PC-9 (cell line): ENCODE measurements around the gene PPP1R15B. TPM values are rescaled to one million over a fixed set of nuclear protein-coding genes. Genes with fewer than 3 reads are reported as not detected.

Source experiments
- BruUV-seq: library from RNA; stranded (reverse); fragments of 400-500 nt; replicated peaks from 2 replicates; lab custom pipeline; 2021; lab: Mats Ljungman, UMichigan
- CTCF ChIA-PET: fragments of 300-600 bp; sonication (Branson Sonifier 250); formaldehyde crosslinking; loops from one replicate; lab custom pipeline; 2022; ENCODE audit warnings: antibody characterized with exemption; lab: Charles Lee
- POLR2A ChIA-PET: fragments of 300-600 bp; sonication (Branson Sonifier 250); formaldehyde crosslinking; loops from one replicate; lab custom pipeline; 2022; ENCODE audit warnings: antibody characterized with exemption; ENCODE audit not compliant: unreplicated experiment; lab: Charles Lee
- DNase-seq, 2 experiments: peaks; one replicate each; pipeline versions ENCODE4 v3.0.0 to v3.0.0-alpha.2; 2015 to 2022; ENCODE audit warnings: mixed read lengths in 1 of 2
- H2AFZ ChIP-seq: fragments of 200-600 bp; sonication (generic); 2 replicates; pipeline ENCODE4 v1.8.1; 2017; ENCODE audit warnings: antibody characterized with exemption
- H3F3A ChIP-seq: fragments of 200-600 bp; sonication (generic); 2 replicates; pipeline ENCODE4 v1.8.1; 2017; ENCODE audit warnings: antibody characterized with exemption, mild to moderate bottlenecking, low read depth; ENCODE audit not compliant: insufficient read depth
- H3K27ac ChIP-seq: fragments of 200-600 bp; sonication (generic); 2 replicates; pipeline ENCODE4 v1.6.1; 2016; ENCODE audit warnings: mixed run types
- H3K27me3 ChIP-seq: fragments of 200-600 bp; sonication (generic); 2 replicates; pipeline ENCODE4 v1.6.1; 2016; ENCODE audit warnings: low read depth, mixed run types; ENCODE audit not compliant: insufficient read depth
- H3K36me3 ChIP-seq: fragments of 200-600 bp; sonication (generic); 2 replicates; pipeline ENCODE4 v1.6.1; 2016; ENCODE audit warnings: low read depth, mixed run types
- H3K4me1 ChIP-seq: fragments of 200-600 bp; sonication (generic); replicated peaks from 2 replicates; pipeline ENCODE4 v1.6.1; 2016; ENCODE audit warnings: mixed run types; ENCODE audit not compliant: insufficient read depth
- H3K4me2 ChIP-seq: fragments of 200-600 bp; sonication (generic); 2 replicates; pipeline ENCODE4 v1.6.1; 2017; ENCODE audit warnings: mixed run types
- H3K4me3 ChIP-seq: fragments of 200-600 bp; sonication (generic); 2 replicates; pipeline ENCODE4 v1.6.1; 2016; ENCODE audit warnings: mixed run types
- H3K79me2 ChIP-seq: fragments of 200-600 bp; sonication (generic); 2 replicates; pipeline ENCODE4 v1.6.1; 2017; ENCODE audit warnings: low read depth, mixed run types
- H3K9me2 ChIP-seq: fragments of 200-600 bp; sonication (generic); 2 replicates; pipeline ENCODE4 v1.8.1; 2017; ENCODE audit warnings: mild to moderate bottlenecking; ENCODE audit not compliant: insufficient read depth
- H3K9me3 ChIP-seq: fragments of 200-600 bp; sonication (generic); 2 replicates; pipeline ENCODE4 v1.8.1; 2016; ENCODE audit warnings: low read depth; ENCODE audit not compliant: insufficient read depth
- H4K20me1 ChIP-seq: fragments of 200-600 bp; sonication (generic); 2 replicates; pipeline ENCODE4 v1.8.1; 2017; ENCODE audit not compliant: insufficient read depth
- CTCF ChIP-seq: fragments of 200-600 bp; sonication (generic); conservative IDR thresholded peaks from 2 replicates; pipeline ENCODE4 v1.6.1; 2017; ENCODE audit warnings: mixed run types, antibody characterized with exemption, mild to moderate bottlenecking, moderate library complexity
- EZH2 ChIP-seq: fragments of 200-600 bp; sonication (generic); IDR thresholded peaks from 2 replicates; pipeline ENCODE4 v1.8.0; 2017; ENCODE audit warnings: antibody characterized with exemption, low read depth
- intact Hi-C: fragments of 100-400 bp; cut with micrococcal nuclease; formaldehyde crosslinking; loops from one replicate; pipeline ENCODE4 v1.10.0; 2022; ENCODE audit not compliant: unreplicated experiment
- total RNA-seq: library from RNA; stranded (reverse); gene quantifications from 2 replicates; pipeline ENCODE4 v1.2.3, GENCODE V29; 2021

Gene PPP1R15B
- total RNA-seq, 1 experiment from 2014 or later = 40.9 TPM

GRCh38 chr1:204435381-204435831, 23.8 kb upstream of the PPP1R15B start:
- Histone ChIP-seq H3K79me2 (peaks cover 43% of the 10 kb centered on the region), H3K4me3 (no peak overlapping the region), H2AFZ (no peak overlapping the region), H3K4me2 (peak overlapping the region; percentile 48), H3K9me2 (no peaks in the 10 kb centered on the region), H3K9me3 (no peaks in the 10 kb centered on the region), H3K27ac (peak overlapping the region; percentile 83), H3K4me1 (peaks cover 73% of the 10 kb centered on the region), H4K20me1 (no peaks in the 10 kb centered on the region), H3F3A (peaks cover 87% of the 10 kb centered on the region), H3K27me3 (no peaks in the 10 kb centered on the region), H3K36me3 (peaks cover 53% of the 10 kb centered on the region)
- ChIA-PET POLR2A (interaction anchor here (0.6 kb wide), 1 partner anchor 15 kb away, joined by 4 read pairs; no protein-coding TSS in a partner anchor), CTCF (no interaction called here)
- no TSS peak for BruUV-seq
- no peak for TF ChIP-seq CTCF
- no peak for TF ChIP-seq EZH2
- DNase-seq = peak in 1 of 2 experiments; percentile 73
- intact Hi-C loops = loop anchor here (5.0 kb wide), 1 partner anchor 372 kb away; no protein-coding TSS in a partner anchor

GRCh38 chr1:204434116-204434755, 22.6 kb upstream of the PPP1R15B start:
- POLR2A ChIA-PET = no interaction called here
- peaks cover 62% of the 10 kb centered on the region for H3K4me1 ChIP-seq
- H3K4me3 ChIP-seq = no peak overlapping the region
- peaks cover 43% of the 10 kb centered on the region for H3K79me2 ChIP-seq
- no peak for TF ChIP-seq EZH2
- no peak for TF ChIP-seq CTCF
- H4K20me1 ChIP-seq = no peaks in the 10 kb centered on the region
- H3K9me2 ChIP-seq = no peaks in the 10 kb centered on the region
- no peak overlapping the region for H3K4me2 ChIP-seq
- no peak for DNase-seq
- H3K36me3 ChIP-seq = peaks cover 57% of the 10 kb centered on the region
- intact Hi-C loops = no loop called here
- H3K27me3 ChIP-seq = no peaks in the 10 kb centered on the region
- no peak overlapping the region for H2AFZ ChIP-seq
- CTCF ChIA-PET = interaction anchor here (0.6 to 1.5 kb wide), 2 partner anchors 10 to 62 kb away, joined by 3 to 5 read pairs; no protein-coding TSS in a partner anchor
- H3K27ac ChIP-seq = peak overlapping the region; percentile 83
- H3K9me3 ChIP-seq = no peaks in the 10 kb centered on the region
- H3F3A ChIP-seq = peaks cover 77% of the 10 kb centered on the region
- BruUV-seq = no TSS peak

- ChIA-PET POLR2A (interaction anchor here (0.6 kb wide), 1 partner anchor 525 kb away, joined by 5 read pairs; no protein-coding TSS in a partner anchor), CTCF (interaction anchor here (0.6 kb wide), 1 partner anchor 72 kb away, joined by 4 read pairs; no protein-coding TSS in a partner anchor)
- Histone ChIP-seq H3K4me2 (no peak overlapping the region), H3K9me3 (no peaks in the 10 kb centered on the region), H2AFZ (no peak overlapping the region), H3K9me2 (no peaks in the 10 kb centered on the region), H3K4me1 (peaks cover 47% of the 10 kb centered on the region), H3K79me2 (peaks cover 43% of the 10 kb centered on the region), H3K4me3 (no peak overlapping the region), H4K20me1 (no peaks in the 10 kb centered on the region), H3K27ac (peak overlapping the region; percentile 35), H3F3A (peaks cover 76% of the 10 kb centered on the region), H3K27me3 (no peaks in the 10 kb centered on the region), H3K36me3 (peaks cover 70% of the 10 kb centered on the region)
- DNase-seq = no peak
- intact Hi-C loops = no loop called here
- TF ChIP-seq CTCF (no peak), EZH2 (no peak)
- no TSS peak for BruUV-seq
Measured at GRCh38 chr1:204432708-204433107, 21.1 kb upstream of the PPP1R15B start.
